GM06990 (cell line): Measurements from ENCODE around the gene PDSS2.
"Not testable (repeated sequence)": the region's sequence is repeated elsewhere in the genome, so short reads cannot be mapped to it uniquely, and the experiment has no call there.

Experiments
- DNase-seq: peaks from one replicate; pipeline ENCODE4 v3.0.0-alpha.2; 2011; ENCODE audit not compliant: insufficient read length; ENCODE audit errors: extremely low read depth
- H3K27me3 ChIP-seq: replicated peaks from 2 replicates; pipeline ENCODE4 v1.6.0; 2011; ENCODE audit warnings: low read length; ENCODE audit not compliant: control insufficient read depth, insufficient read depth
- H3K36me3 ChIP-seq: 2 replicates; pipeline ENCODE4 v1.5.1; 2011; ENCODE audit warnings: low read length; ENCODE audit not compliant: control insufficient read depth, insufficient read depth
- H3K4me3 ChIP-seq: replicated peaks from 2 replicates; pipeline ENCODE4 v1.5.1; 2011; ENCODE audit warnings: low read depth, mild to moderate bottlenecking, control low read depth, low read length
- CTCF ChIP-seq: IDR thresholded peaks from 2 replicates; pipeline ENCODE4 v1.5.1; 2011; ENCODE audit warnings: low read length, control low read depth, mild to moderate bottlenecking, inconsistent platforms; ENCODE audit not compliant: insufficient read depth, poor library complexity, severe bottlenecking

The PDSS2 gene

GRCh38 chr6:107185391-107185970 lies 273.9 kb downstream of the PDSS2 start:
- TF ChIP-seq CTCF: no peak
- Histone ChIP-seq H3K27me3 (no peaks in the 10 kb centered on the region), H3K4me3 (no peak overlapping the region), H3K36me3 (no peaks in the 10 kb centered on the region; the same call in 1 of the 2 replicates)
- no peak for DNase-seq

GRCh38 chr6:107184435-107184834 lies 274.9 kb downstream of the PDSS2 start:
- Histone ChIP-seq H3K36me3 (no peaks in the 10 kb centered on the region; the same call in 1 of the 2 replicates), H3K4me3 (no peak overlapping the region), H3K27me3 (no peaks in the 10 kb centered on the region)
- TF ChIP-seq CTCF: no peak
- no peak for DNase-seq

GRCh38 chr6:107180099-107180498 lies 279.3 kb downstream of the PDSS2 start:
- no peaks in the 10 kb centered on the region for H3K27me3 ChIP-seq
- H3K36me3 ChIP-seq: no peaks in the 10 kb centered on the region
- TF ChIP-seq CTCF: no peak
- no peak for DNase-seq
- no peak overlapping the region for H3K4me3 ChIP-seq

- no peak for DNase-seq
- TF ChIP-seq CTCF: no peak
- Histone ChIP-seq H3K36me3 (no peaks in the 10 kb centered on the region), H3K4me3 (no peak overlapping the region), H3K27me3 (no peaks in the 10 kb centered on the region)
Measured at GRCh38 chr6:107179004-107179403, 280.4 kb downstream of the PDSS2 start.

- no peaks in the 10 kb centered on the region for H3K36me3 ChIP-seq
- no peaks in the 10 kb centered on the region for H3K27me3 ChIP-seq
- DNase-seq: no peak
- H3K4me3 ChIP-seq: no peak overlapping the region
- no peak for TF ChIP-seq CTCF
Measured at GRCh38 chr6:107173779-107174178, 285.6 kb downstream of the PDSS2 start.

- TF ChIP-seq CTCF: no peak
Measured at GRCh38 chr6:107171513-107171912, 287.9 kb downstream of the PDSS2 start.

GRCh38 chr6:107164299-107164698 lies 295.1 kb downstream of the PDSS2 start:
- not testable (repeated sequence) for H3K27me3 ChIP-seq, H3K4me3 ChIP-seq, H3K36me3 ChIP-seq, DNase-seq

More at GRCh38 chr6:107171513-107171912, 287.9 kb downstream of the PDSS2 start:
- Histone ChIP-seq H3K4me3 (no peak overlapping the region), H3K36me3 (no peaks in the 10 kb centered on the region), H3K27me3 (no peaks in the 10 kb centered on the region)
- no peak for DNase-seq
